Heart right ventricle (tissue), 16 donors: ENCODE data around the gene PPP3R2. TPM values are rescaled to one million over a fixed set of nuclear protein-coding genes. Genes with fewer than 3 reads are reported as not detected.

Experiments used
- ATAC-seq, 8 donors: fragments of 200-7000 bp; cut with Tn5 transposase; one replicate each; pipeline ENCODE4 v1.9.1; 2020; ENCODE audit warnings: mild to moderate bottlenecking in 8 of 8, moderate library complexity in 8 of 8, moderate number of reproducible peaks in 1 of 8
- DNase-seq, 2 donors: peaks; one replicate each; pipeline ENCODE4 v3.0.0-alpha.2; 2020
- H3K27ac ChIP-seq, 10 donors: fragments of 200-600 bp; sonication (generic) in 2 of 10; one replicate each; pipeline versions ENCODE4 v1.5.0 to v1.8.0; 2020 to 2022; ENCODE audit warnings: mild to moderate bottlenecking in 3 of 10
- H3K27me3 ChIP-seq, 7 donors: fragments of 200-600 bp; one replicate each; pipeline ENCODE4 v1.8.0; 2021 to 2022; ENCODE audit warnings: mild to moderate bottlenecking in 2 of 7
- H3K36me3 ChIP-seq, 9 donors: fragments of 200-600 bp; sonication (generic) in 1 of 9; one replicate each; pipeline versions ENCODE4 v1.5.0 to v1.8.0; 2020 to 2022; ENCODE audit warnings: mild to moderate bottlenecking in 2 of 9
- H3K4me1 ChIP-seq, 9 donors: fragments of 200-600 bp; sonication (generic) in 1 of 9; one replicate each; pipeline versions ENCODE4 v1.5.0 to v1.8.0; 2020 to 2022; ENCODE audit warnings: mild to moderate bottlenecking in 4 of 9
- H3K4me3 ChIP-seq, 10 donors: fragments of 200-600 bp; sonication (generic) in 2 of 10; one replicate each; pipeline versions ENCODE4 v1.5.0 to v1.8.0; 2020 to 2022; ENCODE audit warnings: mild to moderate bottlenecking in 7 of 10, moderate library complexity in 2 of 10
- H3K9me3 ChIP-seq, 11 donors: fragments of 200-600 bp in 10 of 11; sonication (generic) in 2 of 11; one replicate each; pipeline versions ENCODE4 v1.5.0 to v1.8.0; 2013 to 2022; ENCODE audit warnings: mild to moderate bottlenecking in 2 of 11, control low read depth in 1 of 11, moderate library complexity in 1 of 11
- WGBS, 2 donors: extraction: QIAGEN DNeasy Blood & Tissue Kit; methylation state at CpG; one replicate each; pipeline ENCODE4 v1.1.7; 2013; ENCODE audit warnings: inconsistent platforms in 1 of 2; 5-methylcytosine and 5-hydroxymethylcytosine counted together
- intact Hi-C, 10 donors: fragments of 100-400 bp; cut with DNase I; formaldehyde crosslinking; loops; one replicate each; pipeline versions ENCODE4 v1.11.1 to v1.14.2; 2022
- polyA plus RNA-seq, 2 donors: library from polyadenylated mRNA; stranded (reverse); fragments of 200-250 nt; gene quantifications; one replicate each; pipeline ENCODE4 v1.2.3, GENCODE V29; 2013
- total RNA-seq, 10 donors: library from RNA; stranded (reverse); fragmentation: NEBNext Ultra II Directional in 3 of 10; extraction: Animal tissue kit (Norgen Biotek cat#: 25700) in 3 of 10; gene quantifications; one replicate each; pipeline versions ENCODE4 v1.2.1 to v1.2.4, GENCODE V29; 2021 to 2023
- TF ChIP-seq, protein P1 (sequence below), 9 donors: fragments of 200-600 bp; sonication (generic) in 2 of 9; IDR thresholded peaks; one replicate each; pipeline versions ENCODE4 v1.5.0 to v1.8.0; 2021 to 2022; ENCODE audit warnings: antibody characterized with exemption in 9 of 9, mild to moderate bottlenecking in 5 of 9, moderate library complexity in 1 of 9
- donor health status: Arrhythmogenic right ventricular cardiomyopathy.
- donor health status: ischemic (EF 13 %, LVEDD 7.1; RV severe dilation, severe dysfunction).
- donor health status: healthy with polysubstance abuse.
- donor health status: DM: no; HTN: yes; CAD: no.
- donor health status: DM: no; HTN: no; CAD: no.
- donor health status: ischemic (EF 25% LVEDD 6.9; RV normal size, moderate dysfunction).
- donor health status: ischemic (EF 25% LVEDD 5.7; RV mildly dilated, moderate dysfunction).
- donor health status: healthy.
- donor health status: DM: yes; HTN: yes; CAD: no.
- donor health status: Ischemic cardiomyopathy.
- donor health status: ischemic (EF 35%, LVEDD 5.7; RV mildly dilated, moderate dysfunction).
- donor health status: nonischemic (EF 11% LVEDD 7.7; RV severe dilation, severe dysfunction).
- donor health status: DM: yes; HTN: yes; CAD: no.
- donor health status: PGD.
- donor health status: ischemic (EF 29% LVEDD 5.4; RV normal size, mild dysfunction).
- donor health status: nonischemic (EF 23%, LVEDD 6.1; RV moderate dilation, normal function).

PPP3R2 gene
- total and polyA plus RNA-seq, 12 donors, result not detected

DNA sequence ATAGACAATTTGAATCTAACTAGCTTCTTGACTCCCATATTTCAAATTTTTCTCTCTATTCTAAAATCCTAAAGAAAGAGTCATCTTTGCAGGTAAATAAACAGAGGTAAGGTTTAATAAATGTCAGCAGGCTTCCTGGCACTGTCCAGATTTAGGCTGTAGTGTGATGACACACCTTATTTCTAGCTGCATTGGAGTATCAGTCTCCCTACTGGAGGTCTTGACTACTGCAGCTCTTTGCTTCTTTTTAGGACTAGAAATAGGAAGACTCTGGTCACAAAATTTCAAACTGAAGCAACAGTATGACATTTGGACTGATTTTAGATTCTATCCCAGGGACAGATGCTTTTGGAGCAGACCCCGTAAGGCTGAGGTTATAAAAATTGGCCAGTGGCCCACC is 40.7 kb upstream of the PPP3R2 start:
- DNase-seq, result no peak
- intact Hi-C loops, result no loop called here
- Histone ChIP-seq H3K4me3 (no peak overlapping the region), H3K9me3 (peaks cover 0 to under 1% (median 0%) of the 10 kb centered on the region in 11 donors), H3K27me3 (no peaks in the 10 kb centered on the region), H3K27ac (no peak overlapping the region), H3K4me1 (no peaks in the 10 kb centered on the region), H3K36me3 (no peaks in the 10 kb centered on the region)
- 83 to 88% methylated on average over 1 of the region's 1 CpG for WGBS, 2 donors
- TF ChIP-seq, protein P1, sequence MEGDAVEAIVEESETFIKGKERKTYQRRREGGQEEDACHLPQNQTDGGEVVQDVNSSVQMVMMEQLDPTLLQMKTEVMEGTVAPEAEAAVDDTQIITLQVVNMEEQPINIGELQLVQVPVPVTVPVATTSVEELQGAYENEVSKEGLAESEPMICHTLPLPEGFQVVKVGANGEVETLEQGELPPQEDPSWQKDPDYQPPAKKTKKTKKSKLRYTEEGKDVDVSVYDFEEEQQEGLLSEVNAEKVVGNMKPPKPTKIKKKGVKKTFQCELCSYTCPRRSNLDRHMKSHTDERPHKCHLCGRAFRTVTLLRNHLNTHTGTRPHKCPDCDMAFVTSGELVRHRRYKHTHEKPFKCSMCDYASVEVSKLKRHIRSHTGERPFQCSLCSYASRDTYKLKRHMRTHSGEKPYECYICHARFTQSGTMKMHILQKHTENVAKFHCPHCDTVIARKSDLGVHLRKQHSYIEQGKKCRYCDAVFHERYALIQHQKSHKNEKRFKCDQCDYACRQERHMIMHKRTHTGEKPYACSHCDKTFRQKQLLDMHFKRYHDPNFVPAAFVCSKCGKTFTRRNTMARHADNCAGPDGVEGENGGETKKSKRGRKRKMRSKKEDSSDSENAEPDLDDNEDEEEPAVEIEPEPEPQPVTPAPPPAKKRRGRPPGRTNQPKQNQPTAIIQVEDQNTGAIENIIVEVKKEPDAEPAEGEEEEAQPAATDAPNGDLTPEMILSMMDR (IDR thresholded peaks at IDR 0.05), result no peak
- ATAC-seq, result no peak

DNA sequence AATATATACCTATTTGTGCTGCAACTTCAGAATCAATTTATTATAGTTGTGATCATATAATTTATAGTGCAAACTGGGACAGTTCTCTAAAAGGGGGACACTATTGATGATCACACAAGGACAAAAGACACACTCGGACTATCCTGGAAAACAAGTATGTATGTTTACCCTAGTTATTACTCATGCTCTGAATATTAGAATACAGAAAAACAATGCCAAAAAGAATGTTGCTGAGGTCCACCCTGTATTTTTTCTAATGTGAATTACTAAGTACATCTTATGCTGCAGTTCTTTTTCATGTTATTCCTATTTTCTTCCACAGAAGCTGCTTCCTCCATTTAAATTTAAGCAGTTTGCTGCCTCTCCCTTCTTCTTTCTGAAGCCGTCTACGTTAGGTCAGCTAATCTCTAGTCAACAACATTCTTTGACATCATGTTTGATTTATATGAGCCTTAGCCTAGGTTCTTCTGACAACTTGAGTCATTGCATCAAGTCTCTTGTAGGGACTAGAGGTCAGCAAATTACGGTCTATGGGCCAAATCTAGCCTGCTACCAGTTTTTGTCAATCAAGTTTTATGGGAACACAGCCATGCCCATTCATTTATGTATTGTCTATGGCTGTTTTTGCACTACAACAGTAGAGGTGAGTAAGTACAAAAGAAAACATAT is 40.1 kb upstream of the PPP3R2 start:
- H3K9me3 ChIP-seq, result no peaks in the 10 kb centered on the region
- TF ChIP-seq, protein P1 (IDR thresholded peaks at IDR 0.05), result no peak
- no peak overlapping the region for H3K4me3 ChIP-seq
- intact Hi-C loops, result no loop called here
- DNase-seq, result no peak
- H3K4me1 ChIP-seq, result no peaks in the 10 kb centered on the region
- 70 to 72% methylated on average over 4 of the region's 4 CpGs for WGBS, 2 donors
- H3K27ac ChIP-seq, result no peak overlapping the region
- H3K27me3 ChIP-seq, result no peaks in the 10 kb centered on the region
- no peak for ATAC-seq
- no peaks in the 10 kb centered on the region for H3K36me3 ChIP-seq

- Histone ChIP-seq H3K9me3 (no peaks in the 10 kb centered on the region), H3K4me3 (no peak overlapping the region), H3K4me1 (no peaks in the 10 kb centered on the region), H3K27me3 (no peaks in the 10 kb centered on the region), H3K36me3 (no peaks in the 10 kb centered on the region), H3K27ac (no peak overlapping the region)
- intact Hi-C loops, result no loop called here
- WGBS, 2 donors, result 85 to 91% methylated on average over 1 of the region's 1 CpG
- no peak for DNase-seq
- TF ChIP-seq, protein P1 (IDR thresholded peaks at IDR 0.05), result no peak
- no peak for ATAC-seq
Observed at GRCh38 chr9:101632611-101633010, 37.8 kb upstream of the PPP3R2 start.

GRCh38 chr9:101631892-101632291 is 37.1 kb upstream of the PPP3R2 start:
- TF ChIP-seq, protein P1 (IDR thresholded peaks at IDR 0.05), result no peak
- peaks cover 0 to under 1% (median 0%) of the 10 kb centered on the region in 9 donors for H3K4me1 ChIP-seq
- no peaks in the 10 kb centered on the region for H3K9me3 ChIP-seq
- H3K4me3 ChIP-seq, result no peak overlapping the region
- WGBS, 2 donors, result 35% methylated on average over 2 of the region's 2 CpGs
- ATAC-seq (no peak), DNase-seq (no peak)
- H3K27me3 ChIP-seq, result no peaks in the 10 kb centered on the region
- H3K27ac ChIP-seq, result no peak overlapping the region
- intact Hi-C loops, result no loop called here
- H3K36me3 ChIP-seq, result no peaks in the 10 kb centered on the region
